Pancreas (tissue), 10 donors: ENCODE measurements around the gene DQX1. TPM values are rescaled to one million over a fixed set of nuclear protein-coding genes. Genes with fewer than 3 reads are reported as not detected.
A peak's percentile ranks its signal among the peaks of the same experiment; 100 is the strongest.

Source experiments
- ATAC-seq, 4 donors: fragments of 200-7000 bp; cut with Tn5 transposase; one replicate each; pipeline versions ENCODE4 v1.8.0 to v1.9.1; 2020; ENCODE audit warnings: mild to moderate bottlenecking in 4 of 4, moderate library complexity in 4 of 4
- DNase-seq, 6 donors: peaks; one replicate each; pipeline ENCODE4 v3.0.0-alpha.2; 2020
- FAIRE-seq: peaks from 2 replicates; lab custom pipeline; 2012; peaks lifted over from hg19 to GRCh38; lab: Jason Lieb, UNC
- H3K27ac ChIP-seq, 4 donors: fragments of 200-600 bp; sonication (generic); 1 replicate in 3 of 4; 2 replicates in 1 of 4; pipeline versions ENCODE4 v1.5.0 to v1.8.0; 2020
- H3K27me3 ChIP-seq, 4 donors: fragments of 200-600 bp; one replicate each; pipeline ENCODE4 v1.8.0; 2021
- H3K36me3 ChIP-seq, 3 donors: fragments of 200-600 bp; sonication (generic) in 1 of 3; one replicate each; pipeline versions ENCODE4 v1.5.0 to v1.8.0; 2020 to 2021
- H3K4me1 ChIP-seq, 3 donors: fragments of 200-600 bp; one replicate each; pipeline ENCODE4 v1.8.0; 2021
- H3K4me3 ChIP-seq, 4 donors: fragments of 200-600 bp; sonication (generic) in 2 of 4; one replicate each; pipeline versions ENCODE4 v1.5.0 to v1.8.0; 2020 to 2021
- H3K9me3 ChIP-seq, 4 donors: fragments of 200-600 bp; one replicate each; pipeline ENCODE4 v1.8.0; 2021
- CTCF ChIP-seq, 4 donors: fragments of 200-600 bp; sonication (generic) in 3 of 4; IDR thresholded peaks; one replicate each; pipeline versions ENCODE4 v1.5.0 to v1.8.0; 2021; ENCODE audit warnings: antibody characterized with exemption in 4 of 4
- WGBS, 2 donors: extraction: QIAGEN DNeasy Blood & Tissue Kit; methylation state at CpG; one replicate each; pipeline ENCODE4 v1.1.7; 2013; 5-methylcytosine and 5-hydroxymethylcytosine counted together
- intact Hi-C, 3 donors: fragments of 100-400 bp; cut with DNase I; formaldehyde crosslinking; loops; one replicate each; pipeline versions ENCODE4 v1.11.1 to v1.14.2; 2022
- polyA plus RNA-seq, 2 donors: library from polyadenylated mRNA; stranded (reverse); fragments of 200-250 nt; gene quantifications; one replicate each; pipeline ENCODE4 v1.2.3, GENCODE V29; 2013
- total RNA-seq, 6 donors: library from RNA; stranded (reverse); fragmentation: NEBNext Ultra II Directional in 4 of 6; extraction: Animal tissue kit (Norgen Biotek cat#: 25700) in 4 of 6; gene quantifications; one replicate each; pipeline versions ENCODE4 v1.2.1 to v1.2.4, GENCODE V29; 2021 to 2023
- donor health status: healthy with polysubstance abuse.
- donor health status: DM: no; HTN: no; CAD: no; lungs with moderate emphysema.
- donor health status: DM: no; HTN: no; CAD: no.
- donor health status: control.
- donor health status: control.
- donor health status: Bipolar disorder and iron deficiency.
- donor health status: DM: yes; HTN: yes; CAD: no.
- donor health status: DM: no; HTN: no; CAD: no.
- donor health status: DM: no; HTN: no; CAD: no.
- donor health status: DM: yes; HTN: yes; CAD: no.

The DQX1 gene
- total and polyA plus RNA-seq, 8 donors, result 0.07 to 0.16 (median 0.15) TPM; not detected in 5

GRCh38 chr2:74533464-74533863, 7.4 kb upstream of the DQX1 start:
- FAIRE-seq, result no peak
- Histone ChIP-seq H3K36me3 (no peaks in the 10 kb centered on the region), H3K27me3 (no peaks in the 10 kb centered on the region), H3K27ac (no peak overlapping the region), H3K9me3 (no peaks in the 10 kb centered on the region), H3K4me1 (peaks cover 3 to 12% (median 11%) of the 10 kb centered on the region in 3 donors), H3K4me3 (no peak overlapping the region)
- ATAC-seq, result no peak
- WGBS, 2 donors, result 75 to 77% methylated on average over 4 of the region's 4 CpGs
- intact Hi-C loops, result no loop called here
- TF ChIP-seq CTCF (IDR thresholded peaks at IDR 0.05), result no peak
- DNase-seq, result peak in 1 of 6 donors; percentile 1

- no peak for TF ChIP-seq CTCF (IDR thresholded peaks at IDR 0.05)
- Histone ChIP-seq H3K27me3 (no peaks in the 10 kb centered on the region), H3K36me3 (peaks cover 0 to 4% (median 0%) of the 10 kb centered on the region in 3 donors), H3K27ac (no peak overlapping the region), H3K4me3 (no peak overlapping the region), H3K9me3 (no peaks in the 10 kb centered on the region), H3K4me1 (peaks cover 7 to 18% (median 14%) of the 10 kb centered on the region in 3 donors)
- intact Hi-C loops, result no loop called here
- no peak for FAIRE-seq
- no peak for DNase-seq
- no peak for ATAC-seq
Measured at GRCh38 chr2:74532222-74532621, 6.2 kb upstream of the DQX1 start.

GRCh38 chr2:74531666-74532065, 5.6 kb upstream of the DQX1 start:
- H3K36me3 ChIP-seq, result peaks cover 0 to 9% (median 0%) of the 10 kb centered on the region in 3 donors
- ATAC-seq, result no peak
- intact Hi-C loops, result no loop called here

GRCh38 chr2:74530239-74531187, 4.5 kb upstream of the DQX1 start:
- Histone ChIP-seq H3K9me3 (no peaks in the 10 kb centered on the region), H3K27ac (peak overlapping the region in 3 of 4 donors; percentile 59 to 83 (median 74)), H3K4me1 (peaks cover 7 to 18% (median 14%) of the 10 kb centered on the region in 3 donors), H3K36me3 (peaks cover 0 to 13% (median 0%) of the 10 kb centered on the region in 3 donors), H3K4me3 (peak overlapping the region; percentile 77 to 99 (median 97)), H3K27me3 (no peaks in the 10 kb centered on the region)
- DNase-seq, result peak in 4 of 6 donors; percentile 40 to 76 (median 61)
- FAIRE-seq, result no peak
- WGBS, 2 donors, result 2 to 4% methylated on average over 54 of the region's 54 CpGs
- no peak for TF ChIP-seq CTCF (IDR thresholded peaks at IDR 0.05)
- intact Hi-C loops, result no loop called here
- peak; percentile 27 to 40 (median 29) for ATAC-seq

More at GRCh38 chr2:74531666-74532065, 5.6 kb upstream of the DQX1 start:
- Histone ChIP-seq H3K9me3 (no peaks in the 10 kb centered on the region), H3K27me3 (no peaks in the 10 kb centered on the region), H3K27ac (no peak overlapping the region), H3K4me3 (no peak overlapping the region), H3K4me1 (peaks cover 7 to 18% (median 14%) of the 10 kb centered on the region in 3 donors)
- no peak for TF ChIP-seq CTCF (IDR thresholded peaks at IDR 0.05)
- 84 to 91% methylated on average over 7 of the region's 7 CpGs for WGBS, 2 donors
- no peak for FAIRE-seq
- DNase-seq, result peak in 1 of 6 donors; percentile 19
